PC-3 (cell line): Measurements from ENCODE around the gene UBE2L6. TPM values are rescaled to one million over a fixed set of nuclear protein-coding genes. Genes with fewer than 3 reads are reported as not detected.

ENCODE experiments used
- ATAC-seq: fragments of 200-7000 bp; cut with Tn5 transposase; 2 replicates; pipeline ENCODE4 v1.9.1; 2020; ENCODE audit warnings: mild to moderate bottlenecking, moderate library complexity
- BruUV-seq: library from RNA; stranded (reverse); fragments of 400-500 nt; replicated peaks from 2 replicates; lab custom pipeline; 2021; lab: Mats Ljungman, UMichigan
- CTCF ChIA-PET: fragments of 300-600 bp; sonication (Branson Sonifier 250); formaldehyde crosslinking; loops from one replicate; lab custom pipeline; 2022; ENCODE audit warnings: antibody characterized with exemption; lab: Charles Lee
- POLR2A ChIA-PET: fragments of 300-600 bp; sonication (Branson Sonifier 250); formaldehyde crosslinking; loops from one replicate; lab custom pipeline; 2022; ENCODE audit warnings: antibody characterized with exemption; ENCODE audit not compliant: unreplicated experiment; lab: Charles Lee
- DNase-seq: peaks from one replicate; pipeline ENCODE4 v3.0.0-alpha.2; 2015
- H2AFZ ChIP-seq: fragments of 300-600 bp; sonication (generic); 2 replicates; pipeline ENCODE4 v1.6.0; 2016; ENCODE audit warnings: antibody characterized with exemption, low read length
- H3F3A ChIP-seq: fragments of 300-600 bp; sonication (generic); one replicate; pipeline ENCODE4 v1.6.0; 2017; ENCODE audit warnings: antibody characterized with exemption, low read length, control low read depth, mild to moderate bottlenecking; ENCODE audit not compliant: unreplicated experiment
- H3K27ac ChIP-seq: fragments of 300-600 bp; sonication (generic); 2 replicates; pipeline ENCODE4 v1.5.1; 2016; ENCODE audit warnings: mild to moderate bottlenecking, low read length
- H3K27me3 ChIP-seq: fragments of 300-600 bp; sonication (generic); 2 replicates; pipeline ENCODE4 v1.6.1; 2016; ENCODE audit warnings: low read length, mixed read lengths
- H3K36me3 ChIP-seq: fragments of 300-600 bp; sonication (generic); 2 replicates; pipeline ENCODE4 v1.6.1; 2016; ENCODE audit warnings: low read depth, mixed run types, low read length, mixed read lengths
- H3K4me1 ChIP-seq: fragments of 300-600 bp; sonication (generic); 2 replicates; pipeline ENCODE4 v1.5.1; 2016; ENCODE audit warnings: low read length; ENCODE audit not compliant: insufficient read depth
- H3K4me2 ChIP-seq: fragments of 300-600 bp; sonication (generic); 2 replicates; pipeline ENCODE4 v1.6.0; 2016; ENCODE audit warnings: low read length
- H3K4me3 ChIP-seq: fragments of 300-600 bp; sonication (generic); 2 replicates; pipeline ENCODE4 v1.5.1; 2016; ENCODE audit warnings: mild to moderate bottlenecking, low read length, mixed read lengths
- H3K79me2 ChIP-seq: fragments of 300-600 bp; sonication (generic); 2 replicates; pipeline ENCODE4 v1.6.1; 2017; ENCODE audit warnings: low read length, mixed read lengths
- H3K9ac ChIP-seq: fragments of 300-600 bp; sonication (generic); 2 replicates; pipeline ENCODE4 v1.6.0; 2016; ENCODE audit warnings: mild to moderate bottlenecking, low read length
- H3K9me2 ChIP-seq: fragments of 300-600 bp; sonication (generic); replicated peaks from 2 replicates; pipeline ENCODE4 v1.6.1; 2016; ENCODE audit warnings: mixed run types, low read length, mixed read lengths
- H3K9me3 ChIP-seq: fragments of 300-600 bp; sonication (generic); 2 replicates; pipeline ENCODE4 v1.6.1; 2016; ENCODE audit warnings: low read length, mixed read lengths
- H4K20me1 ChIP-seq: fragments of 300-600 bp; sonication (generic); 2 replicates; pipeline ENCODE4 v1.6.1; 2016; ENCODE audit warnings: low read length, mixed read lengths
- EZH2 ChIP-seq: fragments of 300-600 bp; sonication (generic); IDR thresholded peaks from one replicate; pipeline ENCODE4 v1.6.1; 2017; ENCODE audit warnings: antibody characterized with exemption, mild to moderate bottlenecking, low read length; ENCODE audit not compliant: unreplicated experiment
- EZH2phosphoT487 ChIP-seq: fragments of 300-600 bp; sonication (generic); IDR thresholded peaks from 2 replicates; pipeline ENCODE4 v1.6.1; 2018; ENCODE audit warnings: mild to moderate bottlenecking, antibody characterized with exemption, low read length, borderline replicate concordance
- intact Hi-C: fragments of 100-400 bp; cut with micrococcal nuclease; formaldehyde crosslinking; loops from 2 replicates; pipeline ENCODE4 v1.9.0; 2023
- total RNA-seq: library from RNA; depleted of rRNA; stranded (reverse); fragments of >200 nt; gene quantifications from 2 replicates; pipeline ENCODE4 v1.2.3, GENCODE V29; 2014
- TF ChIP-seq, protein P1 (sequence below): fragments of 300-600 bp; sonication (generic); conservative IDR thresholded peaks from 2 replicates; pipeline ENCODE4 v1.5.1; 2017; ENCODE audit warnings: antibody characterized with exemption, low read depth, mild to moderate bottlenecking, low read length

UBE2L6 gene
- total RNA-seq, 1 experiment from 2014 or later: 16.5 TPM

DNA sequence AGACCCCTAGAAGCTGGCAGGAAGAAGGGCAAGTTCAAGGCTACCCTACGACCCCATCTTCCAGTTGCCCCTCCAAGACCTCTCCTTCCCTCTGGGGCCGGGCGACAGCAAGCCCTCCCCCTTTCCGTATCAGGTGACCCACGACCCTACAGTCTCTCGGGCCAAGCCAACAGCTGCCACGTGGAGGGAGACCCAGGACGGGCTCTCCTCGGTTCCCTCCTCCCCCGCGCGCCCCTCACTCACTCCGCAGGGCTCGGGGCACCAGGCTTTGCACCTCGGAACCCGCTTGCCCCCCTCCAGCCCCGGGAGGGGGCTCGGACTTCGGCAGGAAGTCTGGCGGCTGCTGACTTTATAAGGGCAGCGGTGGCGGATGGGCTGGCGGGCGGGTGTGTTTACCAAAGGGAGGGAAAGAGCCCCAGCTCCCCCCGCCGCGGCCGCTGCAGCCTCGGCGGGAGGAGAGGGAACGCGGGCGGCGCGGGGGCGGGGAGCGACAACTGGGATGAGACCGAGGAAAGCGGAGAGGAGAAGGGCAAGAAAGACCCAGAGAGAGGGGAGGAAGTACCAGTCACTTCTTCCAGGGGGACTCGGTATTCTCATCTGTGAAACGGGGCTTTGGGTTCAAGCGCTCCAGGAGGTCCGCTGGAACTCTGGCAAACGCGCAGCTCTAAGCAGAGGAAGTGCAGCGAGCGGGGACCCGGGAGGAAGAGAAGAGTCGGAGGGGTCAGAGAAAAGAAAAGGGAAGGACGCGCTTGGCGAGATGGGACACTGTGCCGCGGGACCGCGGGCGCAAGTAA lies 52.7 kb downstream of the UBE2L6 start:
- no peak for TF ChIP-seq EZH2phosphoT487
- TF ChIP-seq, protein P1, sequence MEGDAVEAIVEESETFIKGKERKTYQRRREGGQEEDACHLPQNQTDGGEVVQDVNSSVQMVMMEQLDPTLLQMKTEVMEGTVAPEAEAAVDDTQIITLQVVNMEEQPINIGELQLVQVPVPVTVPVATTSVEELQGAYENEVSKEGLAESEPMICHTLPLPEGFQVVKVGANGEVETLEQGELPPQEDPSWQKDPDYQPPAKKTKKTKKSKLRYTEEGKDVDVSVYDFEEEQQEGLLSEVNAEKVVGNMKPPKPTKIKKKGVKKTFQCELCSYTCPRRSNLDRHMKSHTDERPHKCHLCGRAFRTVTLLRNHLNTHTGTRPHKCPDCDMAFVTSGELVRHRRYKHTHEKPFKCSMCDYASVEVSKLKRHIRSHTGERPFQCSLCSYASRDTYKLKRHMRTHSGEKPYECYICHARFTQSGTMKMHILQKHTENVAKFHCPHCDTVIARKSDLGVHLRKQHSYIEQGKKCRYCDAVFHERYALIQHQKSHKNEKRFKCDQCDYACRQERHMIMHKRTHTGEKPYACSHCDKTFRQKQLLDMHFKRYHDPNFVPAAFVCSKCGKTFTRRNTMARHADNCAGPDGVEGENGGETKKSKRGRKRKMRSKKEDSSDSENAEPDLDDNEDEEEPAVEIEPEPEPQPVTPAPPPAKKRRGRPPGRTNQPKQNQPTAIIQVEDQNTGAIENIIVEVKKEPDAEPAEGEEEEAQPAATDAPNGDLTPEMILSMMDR: no peak

DNA sequence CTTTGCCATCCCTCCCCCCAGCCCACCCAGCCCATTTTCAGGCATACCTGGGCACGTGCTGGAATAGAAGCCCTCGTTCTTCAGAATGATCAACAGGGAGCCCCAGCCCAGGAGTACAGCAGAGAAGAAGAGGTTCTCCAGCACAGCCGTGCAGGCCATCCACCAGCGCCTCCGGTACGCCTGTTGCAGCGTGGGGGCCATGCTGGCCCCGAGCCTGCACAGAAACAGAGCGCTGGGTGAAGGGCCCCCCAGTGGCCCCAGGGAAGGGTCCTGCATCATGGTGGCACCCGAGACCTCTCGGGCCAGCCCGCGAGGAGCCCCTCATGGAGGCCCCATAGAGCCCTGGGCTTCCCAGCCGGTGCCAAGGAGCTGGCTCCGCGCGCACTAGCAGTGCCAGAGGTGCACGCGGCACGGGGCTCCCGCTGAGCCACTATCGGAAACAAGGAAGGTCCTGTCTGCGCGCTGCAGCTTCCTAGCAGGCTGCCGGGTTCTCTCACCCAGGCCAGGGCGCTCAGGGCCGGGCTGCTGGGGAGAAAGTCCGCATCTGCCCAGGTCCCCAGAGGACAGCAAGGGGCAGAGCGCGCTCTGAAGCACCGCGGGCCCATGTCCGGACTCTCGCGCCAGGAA lies 53.4 kb downstream of the UBE2L6 start:
- Histone ChIP-seq H3K36me3 (no peaks in the 10 kb centered on the region), H4K20me1 (no peaks in the 10 kb centered on the region), H2AFZ (peak overlapping the region; percentile 83), H3K9me3 (no peaks in the 10 kb centered on the region), H3K4me2 (peak overlapping the region; percentile 100), H3F3A (no peaks in the 10 kb centered on the region), H3K79me2 (no peaks in the 10 kb centered on the region), H3K9me2 (no peaks in the 10 kb centered on the region), H3K4me1 (peaks cover 9% of the 10 kb centered on the region), H3K4me3 (peak overlapping the region; percentile 94), H3K27me3 (no peaks in the 10 kb centered on the region), H3K9ac (peak overlapping the region; percentile 62), H3K27ac (no peak overlapping the region)
- ChIA-PET CTCF (interaction anchor here (0.5 to 1.1 kb wide), 2 partner anchors 55 to 168 kb away, joined by 4 to 9 read pairs; no protein-coding TSS in a partner anchor), POLR2A (no interaction called here)
- TF ChIP-seq EZH2 (no peak), EZH2phosphoT487 (no peak)
- TF ChIP-seq, protein P1: no peak
- peak; percentile 41 for DNase-seq
- intact Hi-C loops: no loop called here
- ATAC-seq: peak; percentile 65
- no TSS peak for BruUV-seq

More for the DNA sequence above, 52.7 kb downstream of the UBE2L6 start:
- DNase-seq (peak; percentile 54), ATAC-seq (peak; percentile 59)
- Histone ChIP-seq H3K27ac (no peak overlapping the region), H3K4me1 (peaks cover 9% of the 10 kb centered on the region), H2AFZ (peak overlapping the region; percentile 83), H3F3A (no peaks in the 10 kb centered on the region), H3K9ac (peak overlapping the region; percentile 62), H3K9me2 (no peaks in the 10 kb centered on the region), H3K27me3 (no peaks in the 10 kb centered on the region), H3K36me3 (no peaks in the 10 kb centered on the region), H4K20me1 (no peaks in the 10 kb centered on the region), H3K4me3 (peak overlapping the region; percentile 94), H3K9me3 (no peaks in the 10 kb centered on the region), H3K4me2 (peak overlapping the region; percentile 100), H3K79me2 (no peaks in the 10 kb centered on the region)
- intact Hi-C loops: no loop called here
- no TSS peak for BruUV-seq
- ChIA-PET POLR2A (interaction anchor here (0.5 kb wide), 1 partner anchor 276 kb away, joined by 3 read pairs; no protein-coding TSS in a partner anchor), CTCF (interaction anchor here (0.6 to 1.1 kb wide), 2 partner anchors 56 to 130 kb away, joined by 4 read pairs; no protein-coding TSS in a partner anchor)
